IMR-90 (cell line): Measurements from ENCODE around the gene RTN1. TPM values are rescaled to one million over a fixed set of nuclear protein-coding genes. Genes with fewer than 3 reads are reported as not detected.

Experiments used
- ATAC-seq: fragments of 200-7000 bp; cut with Tn5 transposase; 2 replicates; pipeline ENCODE4 v1.9.1; 2020; ENCODE audit warnings: low read depth, mild to moderate bottlenecking, moderate library complexity
- BruUV-seq: library from RNA; stranded (reverse); fragments of 400-500 nt; replicated peaks from 2 replicates; lab custom pipeline; 2021; lab: Mats Ljungman, UMichigan
- CTCF ChIA-PET: fragments of 300-600 bp; formaldehyde crosslinking; extraction: SDS; loops from one replicate; lab custom pipeline; 2021; ENCODE audit warnings: antibody characterized with exemption; lab: Yijun Ruan, JAX
- POLR2A ChIA-PET: fragments of 300-600 bp; sonication (Branson Sonifier 250); formaldehyde crosslinking; loops from one replicate; lab custom pipeline; 2022; ENCODE audit warnings: antibody characterized with exemption; ENCODE audit not compliant: unreplicated experiment; lab: Charles Lee
- DNase-seq: peaks from one replicate; pipeline ENCODE4 v3.0.0; 2013
- H2AFZ ChIP-seq: replicated peaks from 2 replicates; pipeline ENCODE3; 2013; ENCODE audit warnings: low read length, mild to moderate bottlenecking; ENCODE audit not compliant: poor library complexity
- H2AK5ac ChIP-seq: 2 replicates; pipeline ENCODE4 v1.6.1; 2013; ENCODE audit warnings: low read depth, low read length, inconsistent platforms
- H2AK9ac ChIP-seq: replicated peaks from 2 replicates; pipeline ENCODE3; 2013; ENCODE audit warnings: mild to moderate bottlenecking, low read depth, low read length, moderate library complexity; ENCODE audit not compliant: poor library complexity
- H2BK120ac ChIP-seq: 2 replicates; pipeline ENCODE4 v1.6.1; 2013; ENCODE audit warnings: low read depth, low read length, inconsistent platforms
- H2BK15ac ChIP-seq: 3 replicates; pipeline ENCODE4 v1.6.1; 2013; ENCODE audit warnings: low read depth, low read length, inconsistent platforms
- H2BK20ac ChIP-seq: 2 replicates; pipeline ENCODE4 v1.6.1; 2013; ENCODE audit warnings: low read depth, mild to moderate bottlenecking, inconsistent platforms, low read length, moderate library complexity
- H2BK5ac ChIP-seq: 2 replicates; pipeline ENCODE4 v1.6.1; 2013; ENCODE audit warnings: mild to moderate bottlenecking, low read depth, low read length, inconsistent platforms; ENCODE audit not compliant: poor library complexity, severe bottlenecking
- H3K14ac ChIP-seq: replicated peaks from 2 replicates; pipeline ENCODE4 v1.6.1; 2013; ENCODE audit warnings: low read depth, low read length, inconsistent platforms
- H3K18ac ChIP-seq: 2 replicates; pipeline ENCODE4 v1.6.1; 2013; ENCODE audit warnings: low read depth, low read length, control low read depth
- H3K23ac ChIP-seq: 2 replicates; pipeline ENCODE4 v1.6.1; 2013; ENCODE audit warnings: low read depth, low read length, inconsistent platforms
- H3K27ac ChIP-seq: 2 replicates; pipeline ENCODE4 v1.5.1; 2013; ENCODE audit warnings: mild to moderate bottlenecking, control low read depth, low read length; ENCODE audit not compliant: insufficient read depth
- H3K27me3 ChIP-seq: 2 replicates; pipeline ENCODE4 v1.6.1; 2013; ENCODE audit warnings: low read length; ENCODE audit not compliant: control insufficient read depth, insufficient read depth
- H3K36me3 ChIP-seq: 2 replicates; pipeline ENCODE4 v1.6.1; 2013; ENCODE audit warnings: low read length, mixed read lengths; ENCODE audit not compliant: control insufficient read depth, insufficient read depth
- H3K4ac ChIP-seq: 2 replicates; pipeline ENCODE4 v1.6.1; 2013; ENCODE audit warnings: low read depth, low read length, inconsistent platforms
- H3K4me1 ChIP-seq: 2 replicates; pipeline ENCODE4 v1.6.1; 2013; ENCODE audit warnings: low read length, mixed read lengths; ENCODE audit not compliant: control insufficient read depth, insufficient read depth
- H3K4me2 ChIP-seq: 2 replicates; pipeline ENCODE4 v1.6.1; 2013; ENCODE audit warnings: low read depth, mild to moderate bottlenecking, control low read depth, low read length, moderate library complexity
- H3K4me3 ChIP-seq: 2 replicates; pipeline ENCODE4 v1.5.1; 2013; ENCODE audit warnings: low read depth, mild to moderate bottlenecking, control low read depth, low read length, moderate library complexity; ENCODE audit not compliant: insufficient read depth
- H3K56ac ChIP-seq: 2 replicates; pipeline ENCODE4 v1.6.1; 2013; ENCODE audit warnings: low read length, inconsistent platforms; ENCODE audit not compliant: insufficient read depth; ENCODE audit errors: extremely low read depth
- H3K79me1 ChIP-seq, 2 experiments: 2 replicates each; pipeline ENCODE4 v1.6.1; 2013; ENCODE audit warnings: low read length in 2 of 2, inconsistent platforms in 1 of 2, low read depth in 1 of 2
- H3K9ac ChIP-seq: 2 replicates; pipeline ENCODE4 v1.6.1; 2013; ENCODE audit warnings: low read depth, low read length, control low read depth
- H3K9me1 ChIP-seq: 2 replicates; pipeline ENCODE4 v1.6.1; 2013; ENCODE audit warnings: low read length, inconsistent platforms; ENCODE audit not compliant: insufficient read depth
- H3K9me3 ChIP-seq: 2 replicates; pipeline ENCODE4 v1.6.1; 2013; ENCODE audit warnings: low read length; ENCODE audit not compliant: control insufficient read depth, insufficient read depth
- H4K20me1 ChIP-seq: 2 replicates; pipeline ENCODE4 v1.6.1; 2013; ENCODE audit warnings: low read length, inconsistent platforms; ENCODE audit not compliant: insufficient read depth
- H4K5ac ChIP-seq: 2 replicates; pipeline ENCODE4 v1.6.1; 2013; ENCODE audit warnings: mild to moderate bottlenecking, low read depth, low read length, control low read depth
- H4K8ac ChIP-seq, 2 experiments: 2 replicates each; pipeline ENCODE4 v1.6.1; 2013; ENCODE audit warnings: low read depth in 2 of 2, low read length in 2 of 2, control low read depth in 1 of 2, inconsistent platforms in 1 of 2
- H4K91ac ChIP-seq: 2 replicates; pipeline ENCODE4 v1.6.1; 2013; ENCODE audit warnings: low read depth, low read length, inconsistent platforms; ENCODE audit not compliant: insufficient read depth
- BHLHE40 ChIP-seq: fragments of 150-350 bp; IDR thresholded peaks from 2 replicates; pipeline ENCODE4 v1.6.1; 2016; ENCODE audit warnings: mild to moderate bottlenecking, low read depth, low read length
- CHD1 ChIP-seq: IDR thresholded peaks from 2 replicates; pipeline ENCODE4 v1.6.1; 2012; ENCODE audit warnings: low read depth, low read length, improper control_type of control experiment
- FOS ChIP-seq: fragments of 150-350 bp; IDR thresholded peaks from 2 replicates; pipeline ENCODE4 v1.6.1; 2016; ENCODE audit warnings: low read depth, low read length
- MAFK ChIP-seq: IDR thresholded peaks from 2 replicates; pipeline ENCODE4 v1.6.1; 2012; ENCODE audit warnings: low read depth, low read length, improper control_type of control experiment
- MAZ ChIP-seq: IDR thresholded peaks from 2 replicates; pipeline ENCODE4 v1.6.1; 2012; ENCODE audit warnings: low read depth, mild to moderate bottlenecking, low read length, improper control_type of control experiment, moderate library complexity, borderline replicate concordance
- NFE2L2 ChIP-seq: fragments of 150-350 bp; IDR thresholded peaks from 2 replicates; pipeline ENCODE4 v1.6.1; 2016; ENCODE audit warnings: low read depth, mild to moderate bottlenecking, low read length
- RAD21 ChIP-seq: IDR thresholded peaks from 2 replicates; pipeline ENCODE4 v1.6.1; 2012; ENCODE audit warnings: low read length, improper control_type of control experiment
- RCOR1 ChIP-seq: IDR thresholded peaks from 2 replicates; pipeline ENCODE4 v1.6.1; 2012; ENCODE audit warnings: mild to moderate bottlenecking, low read length, improper control_type of control experiment; ENCODE audit not compliant: insufficient replicate concordance
- WGBS, 2 experiments: methylation state at CpG; one replicate each; pipeline versions ENCODE4 v1.1.5 to v1.1.7; 2013; ENCODE audit warnings: missing lambda C conversion rate in 2 of 2; ENCODE audit not compliant: insufficient read length in 1 of 2; ENCODE audit errors: extremely low coverage in 2 of 2; 5-methylcytosine and 5-hydroxymethylcytosine counted together
- dilution Hi-C: fragments of 300-500 bp; cut with HindIII; formaldehyde crosslinking; loops from one replicate; pipeline ENCODE4 v1.14.3; 2018; ENCODE audit warnings: low sequenced_read_pairs; ENCODE audit not compliant: unreplicated experiment
- in situ Hi-C: fragments of 300-500 bp; cut with MboI; formaldehyde crosslinking; loops from 3 replicates; pipeline ENCODE4 v1.14.3; 2019; ENCODE audit warnings: low sequenced_read_pairs, inconsistent platforms, mixed read lengths
- intact Hi-C: fragments of 100-400 bp; cut with micrococcal nuclease; formaldehyde crosslinking; loops from 2 replicates; pipeline ENCODE4 v1.10.0; 2022
- polyA plus RNA-seq, 3 experiments: library from polyadenylated mRNA; depleted of rRNA; stranded (reverse); fragments of >200 nt; gene quantifications; 2 replicates each; pipeline ENCODE4 v1.2.3, GENCODE V29; 2012; ENCODE audit warnings: low replicate concordance in 1 of 3
- total RNA-seq: library from RNA; depleted of rRNA; stranded (reverse); fragments of >200 nt; gene quantifications from 2 replicates; pipeline ENCODE4 v1.2.3, GENCODE V29; 2012
- TF ChIP-seq, protein P1 (sequence below): conservative IDR thresholded peaks from 2 replicates; pipeline ENCODE4 v1.5.1; 2012; ENCODE audit warnings: mild to moderate bottlenecking, low read depth, low read length, improper control_type of control experiment

The RTN1 gene
- total and polyA plus RNA-seq, 2 of the 4 experiments (the other 2 are of a cell fraction) = 0.18 to 0.46 TPM

- no peak overlapping the region for H2AK9ac ChIP-seq
- no peak overlapping the region for H4K91ac ChIP-seq
- ChIA-PET POLR2A (no interaction called here), CTCF (no interaction called here)
- no peak overlapping the region for H2BK5ac ChIP-seq
- H4K20me1 ChIP-seq = no peaks in the 10 kb centered on the region
- no peak overlapping the region for H4K5ac ChIP-seq
- DNase-seq (no peak), ATAC-seq (no peak)
- no peaks in the 10 kb centered on the region for H3K4me1 ChIP-seq
- H3K14ac ChIP-seq = no peak overlapping the region
- no peak overlapping the region for H3K27ac ChIP-seq
- no peaks in the 10 kb centered on the region for H3K36me3 ChIP-seq
- no peak overlapping the region for H3K4me2 ChIP-seq
- intact Hi-C loops (no loop called here), dilution Hi-C loops (no loop called here), in situ Hi-C loops (no loop called here)
- no peak overlapping the region for H3K56ac ChIP-seq
- no peak overlapping the region for H3K9ac ChIP-seq
- H2BK20ac ChIP-seq = no peak overlapping the region
- TF ChIP-seq NFE2L2 (no peak), BHLHE40 (no peak), CHD1 (no peak), FOS (no peak), MAZ (no peak), MAFK (no peak), RCOR1 (no peak), RAD21 (no peak)
- TF ChIP-seq, protein P1, sequence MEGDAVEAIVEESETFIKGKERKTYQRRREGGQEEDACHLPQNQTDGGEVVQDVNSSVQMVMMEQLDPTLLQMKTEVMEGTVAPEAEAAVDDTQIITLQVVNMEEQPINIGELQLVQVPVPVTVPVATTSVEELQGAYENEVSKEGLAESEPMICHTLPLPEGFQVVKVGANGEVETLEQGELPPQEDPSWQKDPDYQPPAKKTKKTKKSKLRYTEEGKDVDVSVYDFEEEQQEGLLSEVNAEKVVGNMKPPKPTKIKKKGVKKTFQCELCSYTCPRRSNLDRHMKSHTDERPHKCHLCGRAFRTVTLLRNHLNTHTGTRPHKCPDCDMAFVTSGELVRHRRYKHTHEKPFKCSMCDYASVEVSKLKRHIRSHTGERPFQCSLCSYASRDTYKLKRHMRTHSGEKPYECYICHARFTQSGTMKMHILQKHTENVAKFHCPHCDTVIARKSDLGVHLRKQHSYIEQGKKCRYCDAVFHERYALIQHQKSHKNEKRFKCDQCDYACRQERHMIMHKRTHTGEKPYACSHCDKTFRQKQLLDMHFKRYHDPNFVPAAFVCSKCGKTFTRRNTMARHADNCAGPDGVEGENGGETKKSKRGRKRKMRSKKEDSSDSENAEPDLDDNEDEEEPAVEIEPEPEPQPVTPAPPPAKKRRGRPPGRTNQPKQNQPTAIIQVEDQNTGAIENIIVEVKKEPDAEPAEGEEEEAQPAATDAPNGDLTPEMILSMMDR = peak; percentile 13; the same call in 1 of the 2 replicates
- no peaks in the 10 kb centered on the region for H3K79me1 ChIP-seq
- H4K8ac ChIP-seq = no peak overlapping the region
- BruUV-seq = no TSS peak
- no peak overlapping the region for H3K4ac ChIP-seq
- H3K23ac ChIP-seq = no peak overlapping the region
- H3K4me3 ChIP-seq = no peak overlapping the region
- H3K18ac ChIP-seq = no peak overlapping the region
- no CpG with 5 or more reads among the region's 1 CpG for WGBS, 2 experiments
- no peak overlapping the region for H2AFZ ChIP-seq
- H3K9me1 ChIP-seq = no peaks in the 10 kb centered on the region
- no peak overlapping the region for H2BK120ac ChIP-seq
- H2AK5ac ChIP-seq = no peak overlapping the region
- H3K9me3 ChIP-seq = no peaks in the 10 kb centered on the region
- H2BK15ac ChIP-seq = no peak overlapping the region
- H3K27me3 ChIP-seq = no peaks in the 10 kb centered on the region
Observed at GRCh38 chr14:59882957-59883356, 12.4 kb upstream of the RTN1 start.
